Aorta (tissue), 5 donors: ENCODE data around the gene EEF2K. TPM values are rescaled to one million over a fixed set of nuclear protein-coding genes. Genes with fewer than 3 reads are reported as not detected.
"Not testable (repeated sequence)": the region's sequence is repeated elsewhere in the genome, so short reads cannot be mapped to it uniquely, and the experiment has no call there.

Experiments
- ATAC-seq: fragments of 200-7000 bp; cut with Tn5 transposase; one replicate; pipeline ENCODE4 v1.9.1; 2022; ENCODE audit warnings: moderate library complexity; ENCODE audit not compliant: low FRiP score
- DNase-seq, 2 donors: peaks; one replicate each; pipeline ENCODE4 v3.0.0-alpha.2; 2020
- H3K27ac ChIP-seq, 2 donors: one replicate each; pipeline ENCODE4 v1.5.1; 2013; ENCODE audit warnings: low read length in 2 of 2, mild to moderate bottlenecking in 2 of 2, moderate library complexity in 2 of 2, control low read depth in 1 of 2, inconsistent platforms in 1 of 2, low read depth in 1 of 2
- H3K27me3 ChIP-seq, 2 donors: one replicate each; pipeline ENCODE4 v1.6.1; 2013; ENCODE audit warnings: control low read depth in 1 of 2, low read length in 1 of 2, mild to moderate bottlenecking in 1 of 2, moderate library complexity in 1 of 2; ENCODE audit not compliant: insufficient read depth in 2 of 2, control insufficient read depth in 1 of 2
- H3K36me3 ChIP-seq, 2 donors: one replicate each; pipeline ENCODE4 v1.6.1; 2013; ENCODE audit warnings: control low read depth in 1 of 2, low read length in 1 of 2, mild to moderate bottlenecking in 1 of 2; ENCODE audit not compliant: insufficient read depth in 2 of 2, control insufficient read depth in 1 of 2
- H3K4me1 ChIP-seq, 2 donors: one replicate each; pipeline ENCODE4 v1.6.1; 2013; ENCODE audit warnings: low read length in 2 of 2, control low read depth in 1 of 2, mild to moderate bottlenecking in 1 of 2, moderate library complexity in 1 of 2; ENCODE audit not compliant: insufficient read depth in 2 of 2, control insufficient read depth in 1 of 2
- H3K4me3 ChIP-seq, 2 donors: one replicate each; pipeline ENCODE4 v1.5.1; 2013; ENCODE audit warnings: low read length in 2 of 2, control low read depth in 1 of 2, mild to moderate bottlenecking in 1 of 2
- H3K9me3 ChIP-seq: one replicate; pipeline ENCODE4 v1.6.1; 2013; ENCODE audit warnings: mild to moderate bottlenecking, low read length; ENCODE audit not compliant: control insufficient read depth
- WGBS, 2 donors: extraction: QIAGEN DNeasy Blood & Tissue Kit; methylation state at CpG; one replicate each; pipeline ENCODE4 v1.1.7; 2013; 5-methylcytosine and 5-hydroxymethylcytosine counted together
- intact Hi-C, 2 donors: fragments of 100-400 bp; cut with DNase I; formaldehyde crosslinking; loops; one replicate each; pipeline versions ENCODE4 v1.14.2 to v1.15.0; 2022
- polyA plus RNA-seq, 2 donors: library from polyadenylated mRNA; stranded (reverse); fragments of 200-250 nt; gene quantifications; one replicate each; pipeline ENCODE4 v1.2.3, GENCODE V29; 2013
- total RNA-seq, 2 donors: library from RNA; stranded (reverse); fragmentation: NEBNext Ultra II Directional; extraction: Animal tissue kit (Norgen Biotek cat#: 25700); gene quantifications; one replicate each; pipeline ENCODE4 v1.2.1, GENCODE V29; 2021
- donor health status: healthy with polysubstance abuse.
- donor health status: Bipolar disorder and iron deficiency.
- donor health status: DM: no; HTN: no; CAD: no.
- donor health status: DM: no; HTN: no; CAD: no.
- donor health status: DM: yes; HTN: yes; CAD: no.

Gene EEF2K
- total and polyA plus RNA-seq, 4 donors = 9.3 to 56.3 (median 26.3) TPM

DNA sequence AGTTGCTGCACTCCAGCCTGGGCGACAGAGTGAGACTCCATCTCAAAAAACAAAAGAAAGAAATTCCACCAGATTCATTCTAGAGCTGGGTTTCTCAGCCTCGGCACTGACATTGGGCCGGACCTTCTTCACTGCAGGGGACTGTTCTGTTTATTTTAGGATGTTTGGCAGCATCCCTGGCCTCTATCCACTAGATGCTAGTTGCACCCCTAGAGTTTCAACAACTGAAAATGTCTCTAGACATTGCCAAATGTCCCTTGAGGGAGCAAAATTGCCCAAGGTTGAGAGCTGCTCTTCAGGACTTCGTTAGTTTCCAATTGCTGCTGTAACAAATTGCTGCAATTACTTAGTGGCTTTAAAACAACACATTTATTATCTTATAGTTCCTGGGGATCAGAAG, 7.2 kb downstream of the EEF2K start:
- no peak for ATAC-seq
- H3K4me1 ChIP-seq = peaks cover 3 to 7% of the 10 kb centered on the region in 2 donors

DNA sequence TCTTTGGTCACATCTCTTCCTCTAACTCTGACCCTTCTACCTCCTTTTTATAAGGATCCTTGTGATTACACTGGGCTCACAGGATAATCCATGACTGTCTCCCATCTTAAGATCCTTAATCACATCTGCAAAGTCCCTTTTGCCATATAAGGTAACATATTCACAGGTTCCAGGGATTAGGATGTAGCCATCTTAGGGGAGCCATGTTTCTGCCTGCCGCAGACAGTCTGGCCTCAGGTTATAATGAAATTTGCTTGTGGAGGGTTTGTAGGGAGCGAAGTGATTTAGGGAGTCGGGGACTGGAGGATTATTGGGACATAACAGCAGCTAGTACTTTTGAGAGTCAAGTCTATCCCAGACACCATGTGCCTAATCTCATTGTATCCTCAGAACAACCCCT, 7.7 kb downstream of the EEF2K start:
- DNase-seq (no peak), ATAC-seq (no peak)
- H3K27ac ChIP-seq = no peak overlapping the region
- no peaks in the 10 kb centered on the region for H3K9me3 ChIP-seq
- H3K4me1 ChIP-seq = peaks cover 3 to 7% of the 10 kb centered on the region in 2 donors
- WGBS, 2 donors = 97% methylated on average over 3 of the region's 3 CpGs
- H3K36me3 ChIP-seq = no peaks in the 10 kb centered on the region
- no peaks in the 10 kb centered on the region for H3K27me3 ChIP-seq
- intact Hi-C loops = no loop called here
- no peak overlapping the region for H3K4me3 ChIP-seq

More for the DNA sequence above, 7.2 kb downstream of the EEF2K start:
- no peaks in the 10 kb centered on the region for H3K9me3 ChIP-seq
- H3K27ac ChIP-seq = no peak overlapping the region
- no peaks in the 10 kb centered on the region for H3K36me3 ChIP-seq
- WGBS, 2 donors = 71 to 86% methylated on average over 4 of the region's 4 CpGs
- no peak for DNase-seq
- H3K27me3 ChIP-seq = no peaks in the 10 kb centered on the region
- no peak overlapping the region for H3K4me3 ChIP-seq
- intact Hi-C loops = no loop called here

DNA sequence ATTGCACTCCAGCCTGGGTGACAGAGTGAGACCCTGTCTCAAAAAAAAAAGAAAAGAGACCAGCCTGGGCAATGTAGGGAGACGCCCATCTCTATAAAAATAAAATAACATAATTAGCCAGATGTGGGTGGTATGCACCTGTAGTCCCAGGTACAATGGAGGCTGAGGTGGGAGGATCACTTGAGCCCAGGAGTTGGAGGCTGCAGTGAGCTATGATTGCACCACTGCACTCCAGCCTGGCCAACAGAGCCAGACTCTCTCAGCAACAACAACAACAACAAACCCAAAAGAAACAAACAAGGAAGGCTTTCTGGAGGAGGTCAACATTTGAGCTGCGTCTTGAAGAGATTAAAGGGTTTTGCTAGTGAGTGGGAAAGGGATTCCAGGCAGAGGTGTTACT, 8.3 kb downstream of the EEF2K start:
- no peaks in the 10 kb centered on the region for H3K36me3 ChIP-seq
- peaks cover 3 to 4% of the 10 kb centered on the region in 2 donors for H3K4me1 ChIP-seq

DNA sequence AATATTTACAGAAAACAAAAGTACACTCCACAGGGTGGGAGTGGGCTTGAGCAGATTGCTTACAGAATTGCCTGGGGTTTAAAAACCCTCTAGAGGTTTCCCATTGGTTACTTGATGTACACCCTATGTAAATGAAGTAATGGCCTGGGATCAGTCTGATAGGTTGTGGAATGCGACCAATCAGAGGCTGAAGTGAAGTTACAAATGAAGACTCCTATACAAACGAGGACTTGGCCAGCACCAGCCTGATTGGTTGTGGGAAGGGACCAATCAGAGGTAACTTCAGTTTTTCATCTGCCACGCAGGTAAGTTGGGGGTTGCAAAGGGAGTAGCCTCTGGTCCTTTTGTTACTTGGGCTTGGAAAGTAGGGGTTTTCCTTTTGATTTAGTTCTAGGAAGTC, 8.8 kb downstream of the EEF2K start:
- no peaks in the 10 kb centered on the region for H3K9me3 ChIP-seq
- ATAC-seq = no peak
- H3K36me3 ChIP-seq = no peaks in the 10 kb centered on the region
- no peak overlapping the region for H3K27ac ChIP-seq
- intact Hi-C loops = no loop called here
- H3K4me1 ChIP-seq = peaks cover 3 to 4% of the 10 kb centered on the region in 2 donors
- H3K4me3 ChIP-seq = no peak overlapping the region
- no peaks in the 10 kb centered on the region for H3K27me3 ChIP-seq
- WGBS, 2 donors = 73 to 81% methylated on average over 3 of the region's 3 CpGs
- no peak for DNase-seq

More for the DNA sequence above, 8.3 kb downstream of the EEF2K start:
- intact Hi-C loops = no loop called here
- DNase-seq (no peak), ATAC-seq (no peak)
- no peaks in the 10 kb centered on the region for H3K27me3 ChIP-seq
- 90 to 95% methylated on average over 2 of the region's 2 CpGs for WGBS, 2 donors
- H3K4me3 ChIP-seq = no peak overlapping the region
- no peak overlapping the region for H3K27ac ChIP-seq
- H3K9me3 ChIP-seq = no peaks in the 10 kb centered on the region

- Histone ChIP-seq H3K9me3 (no peaks in the 10 kb centered on the region), H3K27me3 (no peaks in the 10 kb centered on the region), H3K36me3 (no peaks in the 10 kb centered on the region), H3K27ac (no peak overlapping the region), H3K4me1 (peaks cover 0 to 2% of the 10 kb centered on the region in 2 donors), H3K4me3 (no peak overlapping the region)
- DNase-seq (no peak), ATAC-seq (no peak)
- intact Hi-C loops = no loop called here
- WGBS, 2 donors = 38 to 44% methylated on average over 9 of the region's 9 CpGs
These were observed 10.2 kb downstream of the EEF2K start for GRCh38 chr16:22216191-22216831.

GRCh38 chr16:22216832-22217225, 10.8 kb downstream of the EEF2K start:
- H3K4me1 ChIP-seq, ATAC-seq, H3K27me3 ChIP-seq, H3K4me3 ChIP-seq, H3K9me3 ChIP-seq, H3K36me3 ChIP-seq, DNase-seq, intact Hi-C loops, H3K27ac ChIP-seq: not testable (repeated sequence)
- WGBS, 2 donors = 91% methylated on average over 7 of the region's 7 CpGs

DNA sequence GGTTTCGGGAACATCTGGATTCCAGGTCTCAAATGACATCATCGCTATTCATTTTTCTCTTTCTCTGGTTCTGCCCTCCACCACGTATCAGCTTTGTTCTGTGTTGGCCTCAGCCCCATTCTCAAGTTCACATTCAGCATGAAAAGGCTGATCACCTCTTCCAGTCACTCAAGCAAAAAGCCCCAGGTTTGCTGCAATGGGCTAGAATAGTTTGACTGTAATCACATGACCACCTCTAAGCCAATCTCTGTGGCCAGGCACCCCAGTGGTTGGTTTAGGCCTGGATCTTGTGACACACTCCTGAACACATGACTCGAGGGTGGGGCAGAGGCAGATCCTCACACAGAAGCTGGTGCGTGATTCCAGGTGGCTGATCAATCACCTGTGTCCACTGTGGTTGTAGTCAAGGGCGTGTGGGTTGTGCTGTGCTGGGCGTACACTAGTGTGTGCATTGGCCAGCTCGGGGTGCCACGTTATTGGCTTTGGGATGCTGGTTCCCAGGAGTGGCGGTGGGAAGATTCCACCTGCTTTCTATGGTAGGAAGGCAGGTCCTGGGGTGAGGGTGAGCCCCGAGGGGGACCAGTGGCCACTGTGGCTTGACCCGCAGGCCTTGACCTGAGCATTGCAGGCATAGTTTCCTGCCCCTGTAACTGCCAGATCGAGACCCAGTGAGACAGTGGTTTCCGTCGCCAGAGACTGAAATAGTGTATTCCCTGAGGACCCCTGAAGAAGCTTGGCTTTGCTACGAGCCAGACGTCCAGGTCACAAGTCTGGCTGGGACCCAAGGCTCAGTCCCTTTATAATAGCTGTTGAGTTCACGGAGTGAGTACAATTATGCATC, 12.0 kb downstream of the EEF2K start:
- Histone ChIP-seq H3K36me3 (no peaks in the 10 kb centered on the region), H3K27ac (peak overlapping the region in 1 of 2 donors; percentile 83), H3K4me1 (peaks cover 0 to 2% of the 10 kb centered on the region in 2 donors), H3K4me3 (no peak overlapping the region), H3K9me3 (no peaks in the 10 kb centered on the region), H3K27me3 (no peaks in the 10 kb centered on the region)
- peak; percentile 66 to 85 for DNase-seq
- intact Hi-C loops = no loop called here
- WGBS, 2 donors = 34 to 40% methylated on average over 18 of the region's 18 CpGs
- peak; percentile 42 for ATAC-seq

DNA sequence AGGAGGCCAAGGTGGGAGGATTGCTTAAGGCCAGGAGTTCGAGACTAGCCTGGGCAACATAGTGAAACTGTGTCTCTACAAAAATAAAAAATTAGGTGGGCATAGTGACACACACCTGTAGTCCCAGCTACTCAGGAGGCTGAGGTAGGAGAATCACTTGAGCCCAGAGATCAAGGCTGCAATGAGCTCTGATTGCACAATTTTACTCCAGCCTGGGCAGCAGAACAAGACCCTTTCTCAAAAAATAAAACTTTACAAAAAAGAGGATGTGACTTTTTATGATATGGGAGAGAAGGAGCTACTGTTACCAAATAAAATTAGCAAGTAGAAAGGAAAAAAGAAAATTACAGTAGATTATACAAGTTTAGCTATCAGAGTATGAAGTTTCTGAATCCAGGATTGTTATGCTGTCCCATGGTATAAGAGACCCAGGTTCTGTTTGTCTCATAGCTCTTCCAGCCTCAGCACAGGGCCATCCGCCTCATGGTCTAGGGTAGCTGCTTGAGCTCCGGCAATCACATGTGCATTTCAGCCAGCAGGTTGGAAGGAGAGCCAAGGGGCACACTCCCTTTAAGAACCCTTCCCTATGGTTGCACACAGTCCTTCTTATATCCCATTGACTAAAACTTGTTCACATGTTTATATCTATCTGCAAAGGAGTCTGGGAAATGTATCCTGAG, 13.5 kb downstream of the EEF2K start:
- DNase-seq = no peak
- intact Hi-C loops = no loop called here

More for the DNA sequence above, 13.5 kb downstream of the EEF2K start:
- no peaks in the 10 kb centered on the region for H3K9me3 ChIP-seq
- H3K27ac ChIP-seq = peak overlapping the region; percentile 19 to 39
- WGBS, 2 donors = 98 to 99% methylated on average over 3 of the region's 3 CpGs
- H3K4me1 ChIP-seq = peaks cover 0 to 2% of the 10 kb centered on the region in 2 donors
- H3K36me3 ChIP-seq = no peaks in the 10 kb centered on the region
- no peaks in the 10 kb centered on the region for H3K27me3 ChIP-seq
- H3K4me3 ChIP-seq = no peak overlapping the region
- ATAC-seq = no peak
